Kidney (tissue), 14 donors: Measurements from ENCODE around the gene KRT79. TPM values are rescaled to one million over a fixed set of nuclear protein-coding genes. Genes with fewer than 3 reads are reported as not detected.

Experiments
- DNase-seq, 5 donors: peaks; one replicate each; pipeline ENCODE4 v3.0.0-alpha.2; 2013 to 2020
- FAIRE-seq: peaks from 2 replicates; lab custom pipeline; 2012; peaks lifted over from hg19 to GRCh38; lab: Jason Lieb, UNC
- H3K27ac ChIP-seq, 2 donors: one replicate each; pipeline ENCODE4 v1.7.0; 2013; ENCODE audit warnings: low read depth in 2 of 2, low read length in 2 of 2, inconsistent platforms in 1 of 2
- H3K27me3 ChIP-seq: one replicate; pipeline ENCODE4 v1.7.1; 2013; ENCODE audit warnings: low read length, inconsistent platforms; ENCODE audit not compliant: control insufficient read depth, insufficient read depth
- H3K36me3 ChIP-seq, 3 donors: one replicate each; pipeline versions ENCODE4 v1.7.0 to v1.7.1; 2013; ENCODE audit warnings: low read length in 3 of 3, control low read depth in 1 of 3, inconsistent platforms in 1 of 3; ENCODE audit not compliant: insufficient read depth in 3 of 3, control insufficient read depth in 2 of 3
- H3K4me1 ChIP-seq, 3 donors: one replicate each; pipeline versions ENCODE4 v1.7.0 to v1.7.1; 2013; ENCODE audit warnings: low read length in 3 of 3, inconsistent platforms in 1 of 3, low read depth in 1 of 3; ENCODE audit not compliant: control insufficient read depth in 2 of 3, insufficient read depth in 2 of 3
- H3K4me3 ChIP-seq, 3 donors: one replicate each; pipeline versions ENCODE4 v1.7.0 to v1.8.1; 2013; ENCODE audit warnings: low read length in 3 of 3, control low read depth in 1 of 3, inconsistent platforms in 1 of 3
- H3K9ac ChIP-seq, 3 donors: one replicate each; pipeline versions ENCODE4 v1.7.0 to v1.7.1; 2013; ENCODE audit warnings: low read length in 3 of 3, control low read depth in 1 of 3, inconsistent platforms in 1 of 3
- H3K9me3 ChIP-seq, 3 donors: one replicate each; pipeline versions ENCODE4 v1.7.0 to v1.7.1; 2013; ENCODE audit warnings: low read length in 3 of 3, control low read depth in 1 of 3, inconsistent platforms in 1 of 3; ENCODE audit not compliant: control insufficient read depth in 2 of 3, insufficient read depth in 1 of 3
- CTCF ChIP-seq: IDR thresholded peaks from 3 replicates; pipeline ENCODE4 v1.5.1; 2012; ENCODE audit warnings: mild to moderate bottlenecking, moderate library complexity, borderline replicate concordance; ENCODE audit not compliant: insufficient read depth; ENCODE audit errors: extremely low read depth
- intact Hi-C: fragments of 100-400 bp; cut with DNase I; formaldehyde crosslinking; loops from one replicate; pipeline ENCODE4 v1.11.1; 2022
- polyA plus RNA-seq: library from polyadenylated mRNA; stranded (reverse); fragments of 350-450 nt; fragmentation: Illumina TruSeq; extraction: RNeasy Lipid Tissue Mini Kit (QIAGEN cat#74804); gene quantifications from one replicate; pipeline ENCODE4 v1.2.3, GENCODE V29; 2014; ENCODE audit warnings: low read depth, low replicate concordance; ENCODE audit not compliant: insufficient read depth
- total RNA-seq: library from RNA; stranded (reverse); fragmentation: NEBNext Ultra II Directional; extraction: Animal tissue kit (Norgen Biotek cat#: 25700); gene quantifications from one replicate; pipeline ENCODE4 v1.2.1, GENCODE V29; 2021
- donor health status: control.
- donor health status: control.
- donor health status: control.
- donor health status: control.
- donor health status: control.
- donor health status: DM: yes; HTN: yes; CAD: no.
- donor health status: Normal renal cell carcinoma (clear cell type).

KRT79 gene
- total and polyA plus RNA-seq, 2 donors from 2014 or later = not detected

- Histone ChIP-seq H3K4me1 (no peaks in the 10 kb centered on the region), H3K27me3 (no peaks in the 10 kb centered on the region), H3K9me3 (no peaks in the 10 kb centered on the region), H3K4me3 (no peak overlapping the region), H3K27ac (no peak overlapping the region), H3K36me3 (no peaks in the 10 kb centered on the region), H3K9ac (no peak overlapping the region)
- intact Hi-C loops = no loop called here
- FAIRE-seq (no peak), DNase-seq (no peak)
- no peak for TF ChIP-seq CTCF
These were observed 18.9 kb downstream of the KRT79 start for GRCh38 chr12:52815161-52815560.

GRCh38 chr12:52814710-52815155 is 19.4 kb downstream of the KRT79 start:
- no peaks in the 10 kb centered on the region for H3K9me3 ChIP-seq
- no peak overlapping the region for H3K4me3 ChIP-seq
- no peak overlapping the region for H3K27ac ChIP-seq
- DNase-seq (no peak), FAIRE-seq (no peak)
- TF ChIP-seq CTCF = no peak
- intact Hi-C loops = no loop called here
- no peaks in the 10 kb centered on the region for H3K27me3 ChIP-seq
- H3K9ac ChIP-seq = no peak overlapping the region
- no peaks in the 10 kb centered on the region for H3K36me3 ChIP-seq
- H3K4me1 ChIP-seq = no peaks in the 10 kb centered on the region

GRCh38 chr12:52813885-52814709 is 20.0 kb downstream of the KRT79 start, which contains the start of gene KRT4:
Gene KRT4, minus strand, starts transcription at chr12:52814116. Its CDS starts 58 bp downstream, at chr12:52814058.
- H3K4me3 ChIP-seq = no peak within 1 kb of the TSS
- FAIRE-seq = no peak
- no peak within 1 kb of the TSS for H3K9ac ChIP-seq
- no peaks in the 10 kb centered on the region for H3K4me1 ChIP-seq
- no peak within 1 kb of the TSS for H3K27ac ChIP-seq
- H3K27me3 ChIP-seq = no peaks in the 10 kb centered on the region
- DNase-seq = no peak
- no peak for TF ChIP-seq CTCF
- H3K9me3 ChIP-seq = no peaks in the 10 kb centered on the region
- H3K36me3 ChIP-seq = no peaks in the 10 kb centered on the region
- intact Hi-C loops = no loop called here
